HCT116 (cell line): ENCODE measurements around the gene SLC17A5. TPM values are rescaled to one million over a fixed set of nuclear protein-coding genes. Genes with fewer than 3 reads are reported as not detected.
"Not testable (repeated sequence)": the region's sequence is repeated elsewhere in the genome, so short reads cannot be mapped to it uniquely, and the experiment has no call there.

Experiments used
- ATAC-seq: fragments of 200-7000 bp; cut with Tn5 transposase; 2 replicates; pipeline ENCODE4 v1.9.1; 2020; ENCODE audit warnings: mild to moderate bottlenecking, moderate library complexity
- BruUV-seq: library from RNA; stranded (reverse); fragments of 400-500 nt; replicated peaks from 2 replicates; lab custom pipeline; 2021; lab: Mats Ljungman, UMichigan
- CTCF ChIA-PET: fragments of 300-600 bp; sonication (Branson Sonifier 250); formaldehyde crosslinking; loops from one replicate; lab custom pipeline; 2021; ENCODE audit warnings: antibody characterized with exemption; lab: Charles Lee
- POLR2A ChIA-PET: fragments of 300-600, 350-600 bp; sonication (Branson Sonifier 250); formaldehyde crosslinking; loops from one replicate; lab custom pipeline; 2021; ENCODE audit warnings: antibody characterized with exemption; lab: Charles Lee
- RAD21 ChIA-PET, 2 experiments: fragments of 300-600 bp; sonication (Branson Sonifier 250); formaldehyde crosslinking; loops; one replicate each; lab custom pipeline; 2023; ENCODE audit warnings: low total read pairs in 2 of 2; ENCODE audit not compliant: uncharacterized antibody in 2 of 2, unreplicated experiment in 2 of 2, low non-redundant PET in 1 of 2; lab: Charles Lee
- DNase-seq: peaks from one replicate; pipeline ENCODE4 v3.0.0-alpha.2; 2010; ENCODE audit warnings: low read depth, low spot score
- H2AFZ ChIP-seq: fragments of 200-600 bp; shearing (Covaris generic), sonication (generic); 2 replicates; pipeline ENCODE4 v1.6.1; 2017; ENCODE audit warnings: low read depth, mixed run types, mixed read lengths, antibody characterized with exemption, low read length; ENCODE audit not compliant: poor library complexity, severe bottlenecking
- H3K27ac ChIP-seq: 2 replicates; pipeline ENCODE4 v1.5.1; 2012; ENCODE audit warnings: low read depth, low read length
- H3K27me3 ChIP-seq: fragments of 200-600 bp; sonication (generic); 2 replicates; pipeline ENCODE4 v1.6.1; 2016; ENCODE audit warnings: mixed run types, low read length, mixed read lengths; ENCODE audit not compliant: insufficient read depth
- H3K36me3 ChIP-seq, 2 experiments: fragments of 200-500 bp in 1 of 2; fragments of 200-600 bp in 1 of 2; sonication (Bioruptor generic) in 1 of 2; sonication (generic) in 1 of 2; 2 replicates each; pipeline versions ENCODE4 v1.5.1 to v1.6.1; 2014 to 2016; ENCODE audit warnings: low read length in 2 of 2, inconsistent platforms in 1 of 2, mixed read lengths in 1 of 2, mixed run types in 1 of 2; ENCODE audit not compliant: insufficient read depth in 2 of 2, control insufficient read depth in 1 of 2
- H3K4me1 ChIP-seq, 2 experiments: fragments of 200-600 bp in 1 of 2; sonication (generic) in 1 of 2; 2 replicates each; pipeline versions ENCODE4 v1.5.1 to v1.6.1; 2012 to 2017; ENCODE audit warnings: low read length in 2 of 2, inconsistent platforms in 1 of 2, mild to moderate bottlenecking in 1 of 2, mixed read lengths in 1 of 2, mixed run types in 1 of 2, moderate library complexity in 1 of 2; ENCODE audit not compliant: insufficient read depth in 2 of 2, control insufficient read depth in 1 of 2
- H3K4me2 ChIP-seq: fragments of 200-600 bp; sonication (generic); 2 replicates; pipeline ENCODE4 v1.6.1; 2017; ENCODE audit warnings: mixed run types, low read length, mixed read lengths
- H3K4me3 ChIP-seq, 2 experiments: fragments of 200-600 bp in 1 of 2; sonication (generic) in 1 of 2; replicated peaks in 1 of 2; 2 replicates each; pipeline ENCODE4 v1.5.1; 2011 to 2016; ENCODE audit warnings: low read length in 2 of 2, control low read depth in 1 of 2, low read depth in 1 of 2, mild to moderate bottlenecking in 1 of 2, mixed read lengths in 1 of 2, mixed run types in 1 of 2
- H3K79me2 ChIP-seq: fragments of 200-600 bp; sonication (generic); 2 replicates; pipeline ENCODE4 v1.6.1; 2017; ENCODE audit warnings: mild to moderate bottlenecking, mixed run types, low read length, moderate library complexity, mixed read lengths; ENCODE audit not compliant: insufficient read depth
- H3K9ac ChIP-seq: fragments of 200-600 bp; sonication (generic); 2 replicates; pipeline ENCODE4 v1.6.1; 2016; ENCODE audit warnings: low read length, mixed read lengths
- H3K9me2 ChIP-seq: fragments of 200-600 bp; sonication (generic), shearing (Covaris generic); 2 replicates; pipeline ENCODE4 v1.6.1; 2017; ENCODE audit warnings: mixed run types, mild to moderate bottlenecking, moderate library complexity; ENCODE audit not compliant: insufficient read depth
- H3K9me3 ChIP-seq, 2 experiments: fragments of 200-500 bp in 1 of 2; fragments of 200-600 bp in 1 of 2; sonication (Bioruptor generic) in 1 of 2; sonication (generic) in 1 of 2; 2 replicates each; pipeline ENCODE4 v1.6.1; 2014 to 2017; ENCODE audit warnings: low read length in 2 of 2, mixed read lengths in 2 of 2, inconsistent platforms in 1 of 2, low read depth in 1 of 2, mild to moderate bottlenecking in 1 of 2, mixed run types in 1 of 2, moderate library complexity in 1 of 2; ENCODE audit not compliant: control insufficient read depth in 1 of 2, insufficient read depth in 1 of 2
- H4K20me1 ChIP-seq: fragments of 200-600 bp; sonication (generic), shearing (Covaris generic); 2 replicates; pipeline ENCODE4 v1.6.1; 2017; ENCODE audit warnings: mixed run types, mild to moderate bottlenecking, moderate library complexity; ENCODE audit not compliant: insufficient read depth
- ZFX ChIP-seq: fragments of 450-650 bp; IDR thresholded peaks from 2 replicates; pipeline ENCODE4 v1.6.1; 2017
- intact Hi-C: fragments of 100-400 bp; cut with micrococcal nuclease; formaldehyde crosslinking; loops from 2 replicates; pipeline ENCODE4 v1.10.0; 2022
- total RNA-seq: library from RNA; stranded (reverse); gene quantifications from one replicate; pipeline ENCODE4 v1.2.1, GENCODE V29; 2021; ENCODE audit not compliant: unreplicated experiment
- TF ChIP-seq, protein P1 (sequence below): IDR thresholded peaks from 2 replicates; pipeline ENCODE4 v1.6.1; 2012; ENCODE audit warnings: low read depth

Gene SLC17A5
- total RNA-seq, 1 experiment from 2014 or later = 17.0 TPM

DNA sequence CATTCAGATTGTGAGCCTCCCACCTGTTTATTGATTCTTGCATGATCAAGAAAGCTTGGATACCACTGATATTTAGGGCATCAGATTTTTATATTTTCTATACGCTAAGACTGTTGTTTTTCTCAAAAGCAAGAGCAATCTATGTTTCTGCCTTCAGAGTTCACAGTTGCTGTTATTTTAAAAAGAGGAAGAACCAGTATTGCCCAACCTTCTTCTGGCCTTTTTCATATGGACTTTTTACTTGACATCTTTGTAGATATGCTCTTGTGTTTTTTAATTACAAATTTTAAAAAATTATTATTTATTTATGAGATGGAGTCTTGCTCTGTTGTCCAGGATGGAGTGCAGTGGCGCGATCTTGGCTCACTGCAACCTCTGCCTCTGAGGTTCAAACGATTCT lies 28.9 kb downstream of the SLC17A5 start:
- Histone ChIP-seq H3K9ac (no peak overlapping the region), H3K4me3 (no peak overlapping the region), H3K4me2 (no peak overlapping the region), H4K20me1 (no peaks in the 10 kb centered on the region), H3K9me3 (no peaks in the 10 kb centered on the region), H3K27me3 (no peaks in the 10 kb centered on the region), H3K79me2 (no peaks in the 10 kb centered on the region), H3K9me2 (no peaks in the 10 kb centered on the region)
- POLR2A ChIA-PET = no interaction called here
- DNase-seq (no peak), ATAC-seq (no peak)
- RAD21 ChIA-PET = no interaction called here
- TF ChIP-seq, protein P1, sequence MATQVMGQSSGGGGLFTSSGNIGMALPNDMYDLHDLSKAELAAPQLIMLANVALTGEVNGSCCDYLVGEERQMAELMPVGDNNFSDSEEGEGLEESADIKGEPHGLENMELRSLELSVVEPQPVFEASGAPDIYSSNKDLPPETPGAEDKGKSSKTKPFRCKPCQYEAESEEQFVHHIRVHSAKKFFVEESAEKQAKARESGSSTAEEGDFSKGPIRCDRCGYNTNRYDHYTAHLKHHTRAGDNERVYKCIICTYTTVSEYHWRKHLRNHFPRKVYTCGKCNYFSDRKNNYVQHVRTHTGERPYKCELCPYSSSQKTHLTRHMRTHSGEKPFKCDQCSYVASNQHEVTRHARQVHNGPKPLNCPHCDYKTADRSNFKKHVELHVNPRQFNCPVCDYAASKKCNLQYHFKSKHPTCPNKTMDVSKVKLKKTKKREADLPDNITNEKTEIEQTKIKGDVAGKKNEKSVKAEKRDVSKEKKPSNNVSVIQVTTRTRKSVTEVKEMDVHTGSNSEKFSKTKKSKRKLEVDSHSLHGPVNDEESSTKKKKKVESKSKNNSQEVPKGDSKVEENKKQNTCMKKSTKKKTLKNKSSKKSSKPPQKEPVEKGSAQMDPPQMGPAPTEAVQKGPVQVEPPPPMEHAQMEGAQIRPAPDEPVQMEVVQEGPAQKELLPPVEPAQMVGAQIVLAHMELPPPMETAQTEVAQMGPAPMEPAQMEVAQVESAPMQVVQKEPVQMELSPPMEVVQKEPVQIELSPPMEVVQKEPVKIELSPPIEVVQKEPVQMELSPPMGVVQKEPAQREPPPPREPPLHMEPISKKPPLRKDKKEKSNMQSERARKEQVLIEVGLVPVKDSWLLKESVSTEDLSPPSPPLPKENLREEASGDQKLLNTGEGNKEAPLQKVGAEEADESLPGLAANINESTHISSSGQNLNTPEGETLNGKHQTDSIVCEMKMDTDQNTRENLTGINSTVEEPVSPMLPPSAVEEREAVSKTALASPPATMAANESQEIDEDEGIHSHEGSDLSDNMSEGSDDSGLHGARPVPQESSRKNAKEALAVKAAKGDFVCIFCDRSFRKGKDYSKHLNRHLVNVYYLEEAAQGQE = no peak
- TF ChIP-seq ZFX = no peak
- TF ChIP-seq, all 23 proteins: peak for 0
- Histone ChIP-seq H2AFZ (no peak overlapping the region), H3K4me1 (no peaks in the 10 kb centered on the region), H3K36me3 (peaks cover 0 to 3% of the 10 kb centered on the region in 2 experiments; a peak in 2 of 4 replicates), H3K27ac (no peak overlapping the region)
- BruUV-seq = no TSS peak
- CTCF ChIA-PET = no interaction called here
- intact Hi-C loops = no loop called here

GRCh38 chr6:73623480-73623879 lies 30.3 kb downstream of the SLC17A5 start:
- H3K27me3 ChIP-seq, ATAC-seq, H3K4me2 ChIP-seq, H3K4me3 ChIP-seq, H2AFZ ChIP-seq, H3K9me2 ChIP-seq, CTCF ChIA-PET, H3K9me3 ChIP-seq, H3K9ac ChIP-seq, H3K4me1 ChIP-seq, intact Hi-C loops, H3K27ac ChIP-seq, POLR2A ChIA-PET, RAD21 ChIA-PET, H3K36me3 ChIP-seq, H3K79me2 ChIP-seq, DNase-seq, H4K20me1 ChIP-seq, BruUV-seq: not testable (repeated sequence)

DNA sequence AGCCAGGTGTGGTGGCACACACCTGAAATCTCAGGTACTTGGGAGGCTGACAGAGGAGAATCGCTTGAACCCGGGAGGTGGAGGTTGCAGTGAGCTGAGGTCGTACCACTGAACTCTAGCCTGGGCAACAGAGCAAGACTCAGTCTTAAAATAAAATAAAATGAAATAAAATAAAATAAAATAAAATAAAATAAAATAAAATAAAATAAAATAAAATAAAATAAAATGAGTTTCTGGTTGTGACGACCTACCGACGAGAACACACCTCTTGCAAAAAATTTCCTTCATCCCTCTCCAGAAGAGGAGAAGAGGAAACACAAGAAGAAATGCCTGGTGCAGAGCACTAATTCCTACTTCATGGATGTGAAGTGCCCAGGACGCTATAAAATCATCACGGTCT lies 35.7 kb downstream of the SLC17A5 start:
- H3K4me2 ChIP-seq, H3K9me3 ChIP-seq, H3K36me3 ChIP-seq, POLR2A ChIA-PET, H3K27ac ChIP-seq, H3K9me2 ChIP-seq, RAD21 ChIA-PET, H3K79me2 ChIP-seq, H3K9ac ChIP-seq, H4K20me1 ChIP-seq, BruUV-seq, DNase-seq, ATAC-seq, CTCF ChIA-PET, H3K4me1 ChIP-seq, H3K27me3 ChIP-seq, H3K4me3 ChIP-seq, H2AFZ ChIP-seq: not testable (repeated sequence)
- intact Hi-C loops = loop anchor here (10.0 kb wide), 1 partner anchor 333 kb away; no protein-coding TSS in a partner anchor
